NCI-H774 (cell line): ENCODE data around the gene ATP1A1.

ENCODE experiments used
- DNase-seq: peaks from one replicate; lab custom pipeline; 2025; lab: John Stamatoyannopoulos, UW

Gene ATP1A1

DNA sequence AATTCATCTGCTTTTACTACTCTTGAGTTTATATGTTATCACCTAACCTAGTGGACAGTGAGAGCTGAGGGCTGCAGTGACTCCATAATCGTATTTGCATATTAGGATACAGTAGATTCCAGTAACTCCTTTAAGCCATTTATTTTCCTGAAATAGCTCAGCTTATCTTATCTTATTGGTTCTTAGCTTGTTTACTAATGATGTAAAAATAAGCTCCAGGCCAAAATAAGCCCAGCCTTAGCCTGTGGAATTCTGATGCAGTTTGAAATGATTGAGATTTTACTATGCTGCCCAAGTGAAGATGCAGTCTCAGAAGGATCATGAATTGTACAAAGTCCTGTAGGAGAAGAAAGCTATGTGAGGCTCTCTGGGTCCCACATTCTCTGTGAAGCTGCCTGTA, 18.1 kb downstream of the ATP1A1 start:
- no peak for DNase-seq

GRCh38 chr1:116392717-116393404, 19.8 kb downstream of the ATP1A1 start:
- DNase-seq = no peak

DNA sequence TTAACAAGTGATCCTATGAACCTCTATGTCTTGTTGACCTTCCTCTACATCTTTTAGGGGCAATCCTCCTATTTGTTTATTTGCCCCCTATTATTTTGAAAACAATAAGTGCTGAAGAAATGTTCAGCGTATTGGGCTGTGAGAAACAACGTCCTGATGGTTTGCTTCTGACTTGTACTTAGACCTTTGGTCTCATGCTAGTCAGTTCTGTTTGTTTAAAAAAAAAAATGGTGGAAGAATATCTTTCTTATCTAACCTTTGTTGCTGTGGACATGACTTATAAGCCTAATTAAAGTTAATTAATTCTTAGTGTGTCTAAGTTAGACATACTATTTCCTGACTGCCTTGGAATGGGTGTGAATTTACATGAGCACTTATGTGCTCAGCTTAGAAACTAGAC, 20.7 kb downstream of the ATP1A1 start:
- no peak for DNase-seq

DNA sequence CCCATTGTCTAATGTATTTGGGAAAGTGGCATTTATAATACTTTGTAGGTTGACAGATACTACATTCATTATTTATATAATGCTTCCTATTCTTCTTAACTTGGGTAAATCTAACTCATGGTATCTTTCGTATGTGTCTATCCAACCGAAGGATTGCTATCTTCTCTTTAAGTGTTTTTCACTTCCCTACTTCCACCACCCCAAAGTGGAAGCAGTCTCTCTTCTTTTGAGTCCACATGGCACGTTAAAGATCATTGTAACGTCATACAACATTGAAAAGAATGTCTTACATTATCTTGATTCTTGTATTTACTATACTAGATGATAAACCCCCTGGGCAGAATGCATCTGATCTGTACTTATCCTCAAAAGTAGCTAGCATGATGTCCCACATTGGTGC, 21.2 kb downstream of the ATP1A1 start:
- no peak for DNase-seq

DNA sequence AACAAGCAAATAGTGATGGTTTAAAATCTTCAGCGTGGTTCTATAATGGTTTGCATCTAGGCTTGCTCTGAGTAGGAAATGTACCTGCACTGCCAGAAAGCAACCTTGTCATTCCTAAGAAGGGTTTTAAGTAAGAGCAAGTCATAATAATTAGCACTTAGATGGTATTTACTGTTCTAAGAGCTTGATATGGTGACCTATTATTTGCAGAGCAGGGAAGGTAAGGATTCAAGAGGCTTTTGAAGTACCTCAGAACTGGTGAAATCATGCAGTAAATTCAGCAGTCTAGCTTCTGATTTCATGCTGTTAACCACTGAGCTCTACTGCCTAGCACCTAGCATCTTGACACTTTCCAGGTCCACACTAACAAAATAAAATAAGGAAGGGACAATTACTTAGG, 23.7 kb downstream of the ATP1A1 start:
- no peak for DNase-seq

DNA sequence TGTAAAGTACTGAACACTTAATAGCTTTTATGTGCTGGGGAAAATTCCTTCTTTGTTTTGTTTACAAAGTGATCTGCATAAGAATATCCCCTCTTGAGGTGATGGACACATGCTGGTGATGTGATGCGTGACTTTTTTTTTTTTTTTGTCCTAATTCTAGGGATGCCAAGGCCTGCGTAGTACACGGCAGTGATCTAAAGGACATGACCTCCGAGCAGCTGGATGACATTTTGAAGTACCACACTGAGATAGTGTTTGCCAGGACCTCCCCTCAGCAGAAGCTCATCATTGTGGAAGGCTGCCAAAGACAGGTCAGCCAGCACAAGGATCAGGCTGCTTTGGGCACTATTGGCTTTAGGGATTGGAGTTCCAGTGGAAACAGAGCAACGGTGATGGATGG, 24.7 kb downstream of the ATP1A1 start:
- no peak for DNase-seq

DNA sequence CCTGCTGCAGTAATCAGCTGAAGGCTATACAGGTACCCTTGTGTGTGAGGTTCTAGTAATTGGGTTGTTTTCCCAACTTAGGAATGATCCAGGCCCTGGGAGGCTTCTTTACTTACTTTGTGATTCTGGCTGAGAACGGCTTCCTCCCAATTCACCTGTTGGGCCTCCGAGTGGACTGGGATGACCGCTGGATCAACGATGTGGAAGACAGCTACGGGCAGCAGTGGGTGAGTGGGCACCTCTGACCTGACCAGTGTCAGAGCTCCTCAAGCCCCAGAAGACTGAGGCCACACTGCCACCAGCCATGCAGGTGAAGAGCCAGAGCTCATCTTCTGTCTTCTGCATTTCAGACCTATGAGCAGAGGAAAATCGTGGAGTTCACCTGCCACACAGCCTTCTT, 27.7 kb downstream of the ATP1A1 start:
- no peak for DNase-seq

DNA sequence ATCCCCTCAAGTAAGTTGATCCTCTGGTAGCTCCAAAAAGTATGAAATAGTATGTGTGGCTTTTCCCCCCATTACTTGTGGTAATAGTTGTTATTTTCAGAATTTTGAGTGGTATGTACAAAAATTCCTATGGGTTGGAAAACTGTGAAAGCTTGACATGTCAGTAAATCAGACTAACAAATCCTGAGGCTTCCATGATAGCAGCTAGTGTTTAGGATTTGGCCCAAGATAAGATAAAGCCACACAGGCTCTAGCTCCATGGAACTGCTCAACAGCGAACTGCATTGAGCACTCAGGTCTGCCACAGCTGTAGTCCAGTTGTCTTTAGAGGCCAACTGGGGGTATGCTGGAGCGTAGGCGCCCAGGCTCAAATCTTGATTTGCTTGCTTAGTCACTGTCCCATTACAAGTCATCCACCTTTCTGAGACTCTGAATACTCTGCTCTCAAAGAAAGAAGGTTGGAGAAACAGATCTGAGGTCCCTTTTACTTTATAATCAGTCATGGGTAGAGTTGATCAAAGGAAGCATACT, 28.7 kb downstream of the ATP1A1 start:
- DNase-seq = no peak

DNA sequence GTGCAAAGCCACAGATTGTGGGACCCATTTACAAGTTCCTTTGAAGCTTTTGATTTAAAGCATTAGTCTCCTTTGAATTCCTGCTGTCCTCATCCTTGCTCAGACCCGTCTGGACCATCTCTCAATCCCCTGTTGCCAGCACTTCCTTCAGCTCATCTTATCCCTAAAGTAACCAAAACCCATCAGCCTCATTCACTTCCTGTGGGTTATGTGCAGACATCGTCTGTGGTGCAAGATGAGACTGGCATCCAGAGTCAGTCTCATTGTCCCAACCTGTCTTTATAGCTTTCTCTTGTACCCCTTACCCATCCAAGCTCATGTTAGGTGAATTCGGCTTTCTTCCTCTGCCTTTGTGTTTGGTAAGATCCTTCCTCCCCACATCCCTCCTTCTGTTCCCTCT, 29.3 kb downstream of the ATP1A1 start:
- no peak for DNase-seq

- no peak for DNase-seq
Measured at GRCh38 chr1:116403496-116404136, 30.6 kb downstream of the ATP1A1 start.

DNA sequence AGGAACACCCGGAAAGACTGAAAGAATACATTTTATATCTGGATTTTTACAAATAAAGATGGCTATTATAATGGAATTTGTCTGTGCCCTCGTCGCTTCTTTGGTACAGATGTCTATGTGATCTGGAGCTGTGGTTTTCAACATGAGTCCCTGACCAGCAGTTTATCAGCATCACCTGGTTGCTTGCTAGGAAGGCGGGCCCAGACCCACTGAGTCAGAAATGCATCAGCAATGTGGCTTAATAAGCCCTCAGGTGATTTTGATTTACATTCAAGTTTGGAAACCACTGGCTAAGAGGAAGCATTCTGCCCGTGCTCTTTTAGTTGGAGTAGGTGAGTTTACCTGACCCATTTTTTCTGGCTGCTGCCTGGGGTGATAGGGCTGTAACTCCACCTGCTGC, 31.7 kb downstream of the ATP1A1 start:
- DNase-seq = no peak

DNA sequence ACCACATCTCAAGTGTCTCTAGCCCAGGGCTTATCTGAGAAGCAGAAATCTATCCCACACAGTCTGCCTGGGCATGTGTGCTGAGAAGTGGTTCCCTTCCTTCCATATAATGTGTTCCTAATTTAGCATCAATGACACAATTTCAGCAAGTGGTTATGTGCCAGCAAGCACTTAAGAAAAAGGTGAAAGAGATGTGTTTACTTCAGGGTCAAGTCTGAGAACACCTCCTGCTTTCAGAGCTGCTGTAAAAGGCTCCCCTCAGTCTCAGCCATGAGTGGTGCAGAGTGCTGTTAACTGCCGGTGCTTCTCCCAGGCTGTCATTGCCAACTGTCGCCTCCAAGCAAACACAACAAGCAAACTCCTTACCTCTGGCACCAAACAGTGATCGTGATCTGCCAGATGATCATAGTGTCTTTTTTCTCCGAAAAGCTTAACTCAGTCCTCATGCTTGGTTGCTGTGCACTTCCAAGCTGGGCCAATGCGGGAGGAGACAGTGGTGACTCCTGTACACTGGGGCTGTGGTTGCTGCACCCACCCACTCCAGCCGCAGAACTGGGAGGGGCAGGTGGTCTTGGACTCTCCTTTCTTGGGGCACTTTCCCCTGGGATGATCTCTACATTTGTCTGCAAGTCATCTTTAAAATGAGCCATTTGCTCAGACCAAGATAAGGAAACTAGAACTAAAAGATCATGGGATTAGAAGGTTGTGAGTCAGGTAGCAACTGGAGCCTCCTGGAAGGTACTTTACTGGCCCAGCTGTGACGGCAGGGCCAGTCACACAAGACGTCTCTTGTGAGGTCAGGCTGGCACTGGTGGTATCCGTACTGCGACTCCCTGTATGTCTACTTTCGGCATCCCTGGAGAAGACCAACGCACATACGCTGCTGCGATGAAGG, 32.4 kb downstream of the ATP1A1 start:
- no peak for DNase-seq

DNA sequence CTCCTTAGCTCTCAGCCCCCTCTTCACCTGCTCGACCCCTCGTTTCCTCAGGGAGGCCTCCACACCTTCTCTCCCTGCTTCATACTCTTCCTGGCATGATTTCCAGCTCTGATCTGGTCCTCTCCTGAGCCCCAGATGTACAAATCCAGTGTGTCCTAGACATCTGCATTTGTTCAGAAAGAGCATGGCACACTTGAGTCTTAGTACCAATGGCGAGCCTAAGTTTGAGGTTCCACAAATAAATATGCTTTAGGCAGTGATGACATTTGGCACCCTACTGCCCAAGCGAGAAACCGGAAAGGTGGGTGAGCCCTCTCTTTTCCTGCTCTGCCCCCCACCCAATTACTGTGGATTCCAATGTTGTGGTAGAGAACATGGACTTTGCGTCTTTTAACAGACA, 34.0 kb downstream of the ATP1A1 start:
- DNase-seq = no peak

- no peak for DNase-seq
Measured at GRCh38 chr1:116408193-116408592, 35.1 kb downstream of the ATP1A1 start.

GRCh38 chr1:116408803-116409720, 36.0 kb downstream of the ATP1A1 start:
- no peak for DNase-seq

DNA sequence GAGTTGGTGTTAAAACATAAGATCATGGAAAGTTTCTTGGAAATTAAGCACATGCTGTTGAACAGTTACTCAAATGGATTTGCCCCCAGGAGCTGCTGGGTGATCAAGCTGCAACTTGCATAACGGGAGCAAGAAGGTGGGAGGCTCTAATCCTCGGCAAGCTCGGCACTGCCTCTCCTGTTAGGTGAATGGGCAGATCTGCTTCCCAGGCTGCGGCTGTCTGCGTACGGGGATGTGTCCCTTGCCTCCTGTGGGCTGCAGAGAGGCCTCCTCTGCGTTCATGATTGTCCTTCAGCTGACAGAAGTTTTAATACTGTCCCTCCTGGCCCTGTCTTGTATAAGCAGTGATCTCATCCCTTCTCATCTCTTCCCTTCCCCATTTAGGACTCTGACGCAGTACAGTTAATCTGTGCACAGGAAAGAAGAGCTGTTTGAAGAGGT, 36.7 kb downstream of the ATP1A1 start:
- DNase-seq = no peak

DNA sequence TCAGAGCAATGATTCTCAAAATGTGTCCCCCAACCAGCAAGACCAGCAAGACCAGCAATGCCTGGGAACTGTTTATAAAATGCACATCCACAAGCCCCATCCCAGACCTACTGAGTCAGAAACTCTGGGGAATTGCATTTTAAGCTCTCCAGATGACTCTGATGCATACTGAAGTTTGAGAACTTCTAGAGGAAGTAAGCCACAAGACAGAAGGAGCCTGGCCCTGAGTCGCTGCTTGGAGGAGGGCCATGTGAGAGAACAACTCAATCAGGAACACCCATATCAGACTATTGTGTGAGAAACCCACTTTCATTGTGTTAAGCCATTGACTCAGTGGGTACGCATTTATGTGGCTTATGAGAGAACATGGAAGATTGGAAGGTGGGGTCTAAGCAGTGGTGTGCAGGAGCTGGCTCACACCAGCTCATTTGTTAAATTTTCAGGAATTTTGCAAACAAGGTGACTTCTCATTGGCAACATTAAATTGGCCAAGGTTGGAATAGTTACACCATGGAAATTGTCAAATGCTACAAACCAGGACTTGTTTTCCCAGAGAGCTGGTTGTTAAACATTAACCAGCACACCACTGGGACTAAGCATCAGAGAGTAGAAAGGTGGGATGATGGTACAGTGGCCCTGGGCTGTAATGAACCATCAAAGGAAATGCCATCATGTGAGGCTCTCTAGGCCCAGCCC, 38.9 kb downstream of the ATP1A1 start:
- no peak for DNase-seq

- no peak for DNase-seq
Measured at GRCh38 chr1:116412480-116412798, 39.4 kb downstream of the ATP1A1 start.

DNA sequence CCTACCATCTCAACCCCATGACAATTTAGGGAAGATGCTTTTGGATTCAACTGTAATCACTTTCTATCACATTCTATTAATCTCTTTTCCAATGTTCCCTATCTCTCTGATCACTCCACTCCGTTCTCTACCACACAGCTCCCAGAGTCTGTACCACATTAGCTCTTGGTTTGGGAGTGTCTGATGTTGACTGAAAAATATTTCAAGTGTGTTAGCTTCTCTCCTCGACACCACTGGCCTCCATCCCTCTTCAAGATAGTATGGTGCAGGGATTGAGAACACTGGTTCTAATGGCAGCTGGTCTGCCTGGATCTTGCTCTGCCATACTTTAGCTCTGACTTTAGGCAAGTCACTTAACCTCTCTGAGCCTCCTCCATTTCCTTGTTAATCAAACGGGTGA, 39.9 kb downstream of the ATP1A1 start:
- no peak for DNase-seq

DNA sequence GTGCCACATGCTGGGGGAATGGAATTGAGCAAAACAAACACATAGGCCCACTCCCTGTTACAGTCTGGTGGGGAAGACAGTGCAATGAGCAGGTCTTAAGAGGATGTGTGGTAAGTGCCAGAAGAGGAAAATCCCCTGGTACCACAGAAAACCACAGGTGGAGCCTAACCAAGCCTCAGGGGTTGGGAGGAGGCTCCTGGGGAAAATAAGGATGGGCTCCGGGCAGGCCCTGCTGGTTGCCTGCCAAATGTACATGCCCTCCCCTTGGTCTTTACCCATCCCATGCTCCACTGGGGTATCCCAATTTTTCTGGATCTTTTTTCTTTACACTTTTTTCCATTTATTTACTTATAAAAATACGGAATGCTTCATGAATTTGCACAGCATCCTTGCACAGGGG, 40.4 kb downstream of the ATP1A1 start:
- no peak for DNase-seq

- DNase-seq = no peak
Measured at GRCh38 chr1:116414364-116414763, 41.3 kb downstream of the ATP1A1 start.
